Activated CD4-positive, alpha-beta T cell treated with anti-CD3 and anti-CD28 coated beads, Interleukin-2, amount 10 ng/mL, durations not matched to agents 24 days and 14 days (primary cell): ENCODE data around the gene CLK4. TPM values are rescaled to one million over a fixed set of nuclear protein-coding genes. Genes with fewer than 3 reads are reported as not detected.

ENCODE experiments used
- DNase-seq: peaks from one replicate; pipeline ENCODE4 v3.0.0; 2022
- H3K27ac Mint-ChIP-seq: one replicate; pipeline ENCODE4 v1.8.0; 2022; ENCODE audit warnings: mild to moderate bottlenecking, mixed read lengths
- H3K27me3 Mint-ChIP-seq: one replicate; pipeline ENCODE4 v1.8.0; 2022; ENCODE audit warnings: mixed read lengths
- H3K36me3 Mint-ChIP-seq: one replicate; pipeline ENCODE4 v1.8.0; 2022; ENCODE audit warnings: low read depth, mild to moderate bottlenecking, mixed read lengths
- H3K4me1 Mint-ChIP-seq: one replicate; pipeline ENCODE4 v1.8.0; 2021; ENCODE audit warnings: mixed read lengths
- H3K4me3 Mint-ChIP-seq: one replicate; pipeline ENCODE4 v1.8.0; 2022; ENCODE audit warnings: mild to moderate bottlenecking, moderate library complexity, mixed read lengths
- H3K9me3 Mint-ChIP-seq: one replicate; pipeline ENCODE4 v1.8.0; 2021; ENCODE audit warnings: mixed read lengths
- intact Hi-C: fragments of 100-400 bp; cut with micrococcal nuclease; formaldehyde crosslinking; loops from one replicate; pipeline ENCODE4 v1.15.1; 2023
- total RNA-seq: library from RNA; stranded (reverse); gene quantifications from 2 replicates; pipeline ENCODE4 v1.2.3, GENCODE V29; 2022

CLK4 gene
- total RNA-seq, result 26.0 and 26.1 TPM in 2 replicates

DNA sequence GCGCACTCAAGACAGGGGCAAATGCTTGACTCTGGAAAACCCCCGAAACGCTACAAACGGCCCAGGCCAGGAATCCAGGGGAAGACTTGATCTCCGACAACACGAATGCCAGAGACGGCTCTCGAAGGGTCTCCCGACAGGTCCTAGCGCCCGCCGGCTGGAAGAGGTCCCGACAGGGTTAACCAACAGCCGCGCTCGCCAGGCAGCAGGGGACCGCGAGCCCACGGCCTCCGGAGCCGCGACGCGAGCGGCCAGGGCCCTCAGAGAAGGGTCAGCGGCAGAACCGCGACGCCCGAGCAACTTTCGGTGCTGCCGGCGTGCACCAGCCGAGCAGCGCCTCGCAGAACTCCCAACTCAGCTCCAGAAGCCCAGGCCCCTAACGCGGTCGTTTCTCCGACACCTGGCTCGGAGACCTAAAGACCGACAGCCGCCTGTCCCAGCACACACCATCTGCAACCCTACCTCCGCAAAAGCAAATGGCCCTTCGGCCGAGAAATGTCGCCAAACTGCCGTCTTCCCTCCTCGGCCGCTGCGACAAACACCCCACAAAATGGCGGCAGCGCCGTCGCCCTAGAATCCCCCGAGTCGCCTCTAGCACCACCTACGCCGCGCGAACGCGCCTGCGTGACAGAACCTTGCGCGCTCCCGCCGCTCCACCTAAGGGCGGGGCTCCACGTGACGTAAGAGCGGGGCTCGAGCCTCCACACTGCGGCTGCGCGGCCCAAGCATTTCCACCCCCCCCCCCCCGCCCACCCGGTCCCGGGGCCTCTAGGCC, at the start of gene CLK4:
Gene CLK4 (minus strand): TSS at position 567 of the 775 bp plus-strand sequence. CDS start 3,634 bp downstream, outside the sequence.
- peaks cover 18% of the 10 kb centered on the region for H3K36me3 Mint-ChIP-seq
- peak; percentile 99 for DNase-seq
- intact Hi-C loops, result loop anchor here (1.0 to 5.0 kb wide), 7 partner anchors 11 to 1446 kb away; partner anchors contain the start of genes COL23A1, PHYKPL, RNF130 and RUFY1
- no peaks in the 10 kb centered on the region for H3K9me3 Mint-ChIP-seq
- H3K27me3 Mint-ChIP-seq, result peaks cover 10% of the 10 kb centered on the region
- peaks cover 31% of the 10 kb centered on the region for H3K4me1 Mint-ChIP-seq
- H3K27ac Mint-ChIP-seq, result peak within 1 kb of the TSS; percentile 99
- peak within 1 kb of the TSS; percentile 90 for H3K4me3 Mint-ChIP-seq

DNA sequence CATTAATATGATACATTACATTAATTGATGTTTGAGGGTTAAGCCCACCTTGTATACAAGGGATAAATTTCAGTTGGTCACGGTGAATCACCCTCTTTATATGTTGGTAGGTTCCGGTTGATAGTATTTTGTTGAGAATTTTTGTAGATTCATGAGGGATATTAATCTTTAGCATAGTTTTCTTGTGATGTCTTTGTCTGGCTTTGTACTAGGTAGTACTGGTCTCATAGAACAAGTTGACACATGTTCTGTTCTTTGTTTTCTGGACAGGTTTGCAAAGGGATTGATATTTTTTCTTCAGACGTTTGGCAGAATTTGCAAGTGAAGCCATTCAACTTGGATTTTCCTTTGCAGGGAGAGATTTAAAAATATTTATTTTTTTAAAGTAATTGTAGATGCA, 49.1 kb upstream of the CLK4 start:
- Mint-ChIP-seq H3K4me3 (no peak overlapping the region), H3K4me1 (no peaks in the 10 kb centered on the region), H3K36me3 (no peaks in the 10 kb centered on the region), H3K9me3 (peaks cover 11% of the 10 kb centered on the region), H3K27ac (no peak overlapping the region), H3K27me3 (no peaks in the 10 kb centered on the region)
- intact Hi-C loops, result no loop called here
- no peak for DNase-seq

DNA sequence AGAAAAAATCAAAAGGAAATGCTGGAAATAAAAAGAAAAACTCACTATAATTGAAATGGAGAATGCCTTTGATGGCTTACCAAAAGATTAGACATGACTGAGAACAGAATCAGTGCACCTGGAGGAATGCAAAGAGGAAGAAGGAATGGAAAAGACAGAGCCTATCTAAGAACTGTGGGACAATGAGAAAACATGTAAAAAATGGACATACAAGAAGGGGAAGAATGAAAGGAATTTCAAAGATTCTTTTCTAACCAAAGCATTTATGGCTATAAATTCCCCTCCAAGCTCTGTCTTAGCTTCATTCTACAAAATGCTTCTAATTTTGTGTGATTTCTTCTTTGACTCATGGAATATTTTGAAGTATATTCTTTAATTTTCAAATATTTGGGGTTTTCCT, 47.5 kb upstream of the CLK4 start:
- no peak for DNase-seq
- H3K9me3 Mint-ChIP-seq, result peaks cover 14% of the 10 kb centered on the region
- intact Hi-C loops, result no loop called here
- no peaks in the 10 kb centered on the region for H3K4me1 Mint-ChIP-seq
- H3K27ac Mint-ChIP-seq, result no peak overlapping the region
- H3K27me3 Mint-ChIP-seq, result no peaks in the 10 kb centered on the region
- H3K4me3 Mint-ChIP-seq, result no peak overlapping the region
- no peaks in the 10 kb centered on the region for H3K36me3 Mint-ChIP-seq

DNA sequence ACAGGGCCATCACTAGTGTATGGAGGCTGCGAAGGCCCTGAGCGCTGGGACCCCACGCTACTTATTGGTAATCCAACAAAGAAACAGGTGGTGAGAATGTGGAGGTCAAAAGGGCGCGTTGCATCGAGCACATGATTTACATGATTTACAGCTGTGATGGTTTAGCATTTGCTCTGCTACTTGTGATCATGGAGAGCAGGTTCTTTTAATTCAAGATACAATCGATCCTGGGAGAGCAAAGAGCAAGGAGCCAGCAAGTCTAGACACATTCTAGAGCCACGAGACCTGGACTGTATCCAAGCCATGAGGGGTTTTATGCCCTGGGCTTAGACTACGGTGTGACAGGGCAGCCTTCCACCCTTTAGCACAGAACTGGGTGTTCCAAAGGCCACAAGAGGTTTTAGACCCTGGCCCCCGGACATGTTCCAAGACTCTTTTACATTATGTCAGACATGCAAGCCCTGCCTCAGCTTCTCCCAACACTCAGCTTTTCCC, 47.0 kb upstream of the CLK4 start:
- Mint-ChIP-seq H3K4me1 (no peaks in the 10 kb centered on the region), H3K4me3 (no peak overlapping the region), H3K27me3 (no peaks in the 10 kb centered on the region), H3K36me3 (no peaks in the 10 kb centered on the region), H3K9me3 (peaks cover 14% of the 10 kb centered on the region), H3K27ac (no peak overlapping the region)
- intact Hi-C loops, result no loop called here
- DNase-seq, result no peak

DNA sequence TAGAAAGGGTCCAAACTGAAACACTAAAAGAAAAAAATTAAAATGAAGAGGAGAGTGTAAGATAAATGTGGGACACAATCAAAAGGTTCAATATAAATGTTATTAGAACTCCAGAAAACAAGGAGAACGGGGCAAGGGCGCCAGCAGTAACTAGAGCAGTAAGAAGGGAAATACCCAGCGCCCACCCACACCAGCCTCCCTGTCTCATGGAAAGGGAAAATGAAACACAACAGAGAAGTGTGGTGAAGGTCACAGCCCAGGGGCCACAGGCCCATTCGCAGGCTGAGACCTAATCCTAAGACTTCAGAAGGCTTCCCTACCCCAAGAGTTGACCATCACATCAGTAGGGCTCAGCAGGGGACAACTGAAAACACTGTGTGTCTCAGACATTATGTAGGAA, 45.8 kb upstream of the CLK4 start:
- Mint-ChIP-seq H3K36me3 (no peaks in the 10 kb centered on the region), H3K4me3 (no peak overlapping the region), H3K4me1 (no peaks in the 10 kb centered on the region), H3K27me3 (no peaks in the 10 kb centered on the region), H3K9me3 (peaks cover 7% of the 10 kb centered on the region), H3K27ac (no peak overlapping the region)
- intact Hi-C loops, result no loop called here
- DNase-seq, result no peak

DNA sequence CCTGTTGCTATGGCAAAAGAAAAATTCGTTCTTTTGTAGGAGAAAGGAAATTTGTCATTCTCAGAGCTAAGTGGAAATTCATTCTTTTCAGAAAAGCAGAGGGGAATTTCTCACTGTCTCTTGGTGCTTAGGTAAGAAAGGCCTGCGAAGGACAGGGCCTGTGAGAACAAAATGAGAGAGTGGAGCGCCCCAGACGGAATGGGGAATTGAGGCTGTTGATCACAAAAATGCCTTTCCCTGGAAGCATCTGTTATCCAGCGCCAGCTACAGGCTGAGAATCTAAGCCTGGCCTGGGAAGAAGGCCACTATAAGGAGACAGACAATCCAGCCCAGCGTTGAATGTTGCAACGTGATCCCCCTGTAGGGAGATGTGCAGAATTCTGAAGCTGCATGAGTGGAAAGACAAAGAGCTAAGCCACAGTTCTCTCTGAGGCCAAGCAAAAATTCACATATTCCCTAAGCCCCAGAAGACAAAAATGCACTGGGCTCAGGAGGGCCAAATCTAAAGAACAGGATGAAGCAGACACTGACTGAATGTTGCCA, 44.8 kb upstream of the CLK4 start:
- intact Hi-C loops, result no loop called here
- Mint-ChIP-seq H3K27me3 (no peaks in the 10 kb centered on the region), H3K4me1 (no peaks in the 10 kb centered on the region), H3K27ac (no peak overlapping the region), H3K4me3 (no peak overlapping the region), H3K36me3 (no peaks in the 10 kb centered on the region), H3K9me3 (peaks cover 6% of the 10 kb centered on the region)
- no peak for DNase-seq

DNA sequence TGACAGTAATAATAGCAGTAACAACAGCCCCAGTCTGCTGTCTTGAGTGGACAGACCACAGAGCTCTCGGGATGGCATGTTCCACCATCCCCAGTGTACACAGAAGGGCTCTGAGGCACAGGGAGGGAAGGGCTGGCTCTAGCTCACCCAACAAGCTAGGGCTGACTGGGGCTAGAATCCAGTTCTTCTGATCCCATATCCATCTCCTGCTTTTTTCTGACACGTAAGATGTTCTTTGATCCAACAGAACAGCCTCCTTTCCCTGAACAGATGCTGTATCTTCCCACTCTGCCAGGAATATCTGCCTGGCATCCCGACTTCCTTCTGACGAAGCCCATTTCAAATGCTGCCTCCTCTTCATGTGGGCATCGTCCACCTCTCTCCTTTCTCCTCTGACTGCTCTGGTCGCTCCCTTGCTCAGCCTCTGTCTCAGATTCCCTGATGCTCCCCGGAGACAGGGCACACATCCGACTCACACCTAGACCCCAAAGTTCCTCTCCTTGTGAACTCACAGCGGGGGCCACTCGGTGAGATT, 43.6 kb upstream of the CLK4 start:
- Mint-ChIP-seq H3K4me3 (no peak overlapping the region), H3K27me3 (no peaks in the 10 kb centered on the region), H3K36me3 (no peaks in the 10 kb centered on the region), H3K4me1 (no peaks in the 10 kb centered on the region), H3K27ac (no peak overlapping the region), H3K9me3 (peaks cover 6% of the 10 kb centered on the region)
- DNase-seq, result no peak
- intact Hi-C loops, result no loop called here

DNA sequence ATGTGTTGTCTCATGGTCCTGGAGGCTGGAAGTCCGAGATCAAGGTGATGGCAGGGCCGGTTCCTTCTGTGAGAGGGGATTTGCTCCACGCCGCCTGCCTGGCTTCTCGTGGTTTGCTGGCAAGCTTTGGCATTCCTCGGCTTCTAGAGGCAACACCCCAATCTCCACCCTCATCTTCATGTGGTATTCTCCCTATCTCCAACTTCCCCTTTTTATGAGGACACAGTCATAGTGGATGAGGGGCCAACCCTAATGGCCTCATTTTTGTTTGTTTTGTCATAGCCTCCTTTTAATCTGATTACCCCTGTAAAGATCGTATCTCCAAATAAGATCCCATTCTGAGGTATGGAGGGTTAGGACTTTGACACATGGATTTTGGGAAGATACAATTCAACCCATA, 41.7 kb upstream of the CLK4 start:
- intact Hi-C loops, result no loop called here
- DNase-seq, result no peak
- no peak overlapping the region for H3K27ac Mint-ChIP-seq
- H3K4me3 Mint-ChIP-seq, result no peak overlapping the region
- no peaks in the 10 kb centered on the region for H3K27me3 Mint-ChIP-seq
- no peaks in the 10 kb centered on the region for H3K4me1 Mint-ChIP-seq
- no peaks in the 10 kb centered on the region for H3K36me3 Mint-ChIP-seq
- H3K9me3 Mint-ChIP-seq, result peaks cover 10% of the 10 kb centered on the region

DNA sequence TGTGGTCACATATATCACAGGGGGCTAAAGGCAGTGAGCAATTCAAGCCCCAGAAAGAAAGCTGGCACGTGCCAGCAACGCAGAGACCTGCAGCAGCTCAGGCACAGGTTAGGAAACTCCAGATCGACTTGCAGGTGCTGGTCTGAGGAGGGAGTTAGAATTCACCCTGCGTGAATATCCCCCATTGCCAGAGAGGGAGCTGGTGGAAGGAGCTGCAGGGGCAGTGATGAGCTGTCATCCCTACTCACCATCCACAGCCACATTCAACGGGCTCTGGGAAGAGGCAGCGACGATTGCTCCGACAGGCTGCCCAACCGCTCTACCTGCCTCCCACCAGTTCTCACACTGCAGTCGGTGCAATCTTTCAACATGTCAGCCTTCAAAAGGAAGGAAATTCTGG, 40.8 kb upstream of the CLK4 start:
- Mint-ChIP-seq H3K36me3 (no peaks in the 10 kb centered on the region), H3K9me3 (peaks cover 10% of the 10 kb centered on the region), H3K4me1 (no peaks in the 10 kb centered on the region), H3K27me3 (no peaks in the 10 kb centered on the region), H3K27ac (no peak overlapping the region), H3K4me3 (no peak overlapping the region)
- intact Hi-C loops, result no loop called here
- no peak for DNase-seq

DNA sequence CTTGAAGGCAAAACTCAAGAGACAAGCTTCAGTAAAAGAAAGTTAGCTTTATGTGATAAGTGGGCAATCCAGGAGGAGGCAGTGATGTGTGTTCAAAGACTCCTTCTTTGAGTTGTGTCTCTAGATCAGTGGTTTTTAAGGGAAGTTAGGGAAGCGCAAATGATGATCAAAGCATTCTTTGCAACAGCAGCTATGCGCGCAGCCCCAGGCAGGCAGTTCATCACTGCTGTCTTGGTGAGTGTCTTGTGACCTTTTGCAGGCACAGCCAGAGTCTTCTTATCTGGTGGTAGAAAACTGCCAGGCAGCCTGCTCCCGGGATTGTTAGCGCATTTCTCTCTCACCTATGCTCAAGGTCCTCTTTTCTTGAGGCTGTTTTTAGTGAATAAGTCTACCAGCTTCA, 40.3 kb upstream of the CLK4 start:
- H3K4me3 Mint-ChIP-seq, result no peak overlapping the region
- H3K9me3 Mint-ChIP-seq, result peaks cover 10% of the 10 kb centered on the region
- intact Hi-C loops, result no loop called here
- H3K27me3 Mint-ChIP-seq, result no peaks in the 10 kb centered on the region
- DNase-seq, result no peak
- no peaks in the 10 kb centered on the region for H3K36me3 Mint-ChIP-seq
- no peak overlapping the region for H3K27ac Mint-ChIP-seq
- H3K4me1 Mint-ChIP-seq, result no peaks in the 10 kb centered on the region

DNA sequence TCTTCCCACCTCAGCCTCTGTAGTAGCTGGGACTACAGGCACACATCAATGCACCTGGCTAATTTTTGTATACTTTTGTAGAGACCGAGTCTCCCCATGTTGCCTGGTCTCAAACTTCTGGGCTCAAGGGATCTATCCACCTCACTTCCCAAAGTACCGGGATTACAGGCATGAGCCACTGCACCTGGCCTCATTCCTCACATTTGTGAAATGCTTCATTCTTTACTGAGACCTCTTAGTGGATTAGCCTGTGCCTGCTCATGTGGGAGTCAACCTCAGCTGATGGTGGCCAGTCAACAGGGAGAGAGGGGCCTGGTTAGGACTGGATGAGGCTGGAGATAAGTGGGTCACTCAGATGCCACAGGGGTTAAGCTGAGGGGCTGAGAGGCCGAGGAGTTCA, 37.3 kb upstream of the CLK4 start:
- no peak overlapping the region for H3K27ac Mint-ChIP-seq
- peaks cover 9% of the 10 kb centered on the region for H3K9me3 Mint-ChIP-seq

DNA sequence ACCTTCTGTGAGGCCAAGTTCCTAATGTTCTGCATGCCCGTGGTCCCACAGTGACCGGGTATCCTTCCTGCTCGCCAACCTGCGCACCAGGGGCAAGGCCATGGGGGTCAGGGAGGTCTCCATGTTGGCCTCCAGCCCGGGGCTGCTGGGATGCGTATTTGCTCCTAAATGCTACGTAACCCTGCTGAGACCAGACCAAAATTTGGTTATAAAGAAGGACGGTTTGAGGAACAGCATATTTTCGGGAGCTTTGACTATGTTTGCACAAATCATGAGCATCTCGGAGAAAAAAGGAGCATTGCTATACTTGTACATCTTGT, 35.7 kb upstream of the CLK4 start:
- H3K4me1 Mint-ChIP-seq, result no peaks in the 10 kb centered on the region
- intact Hi-C loops, result no loop called here
- DNase-seq, result no peak
- no peak overlapping the region for H3K27ac Mint-ChIP-seq
- no peak overlapping the region for H3K4me3 Mint-ChIP-seq
- peaks cover 12% of the 10 kb centered on the region for H3K9me3 Mint-ChIP-seq
- H3K36me3 Mint-ChIP-seq, result no peaks in the 10 kb centered on the region
- H3K27me3 Mint-ChIP-seq, result no peaks in the 10 kb centered on the region

More for the DNA sequence above, 37.3 kb upstream of the CLK4 start:
- intact Hi-C loops, result no loop called here
- no peak for DNase-seq
- Mint-ChIP-seq H3K27me3 (no peaks in the 10 kb centered on the region), H3K4me3 (no peak overlapping the region), H3K4me1 (no peaks in the 10 kb centered on the region), H3K36me3 (no peaks in the 10 kb centered on the region)

DNA sequence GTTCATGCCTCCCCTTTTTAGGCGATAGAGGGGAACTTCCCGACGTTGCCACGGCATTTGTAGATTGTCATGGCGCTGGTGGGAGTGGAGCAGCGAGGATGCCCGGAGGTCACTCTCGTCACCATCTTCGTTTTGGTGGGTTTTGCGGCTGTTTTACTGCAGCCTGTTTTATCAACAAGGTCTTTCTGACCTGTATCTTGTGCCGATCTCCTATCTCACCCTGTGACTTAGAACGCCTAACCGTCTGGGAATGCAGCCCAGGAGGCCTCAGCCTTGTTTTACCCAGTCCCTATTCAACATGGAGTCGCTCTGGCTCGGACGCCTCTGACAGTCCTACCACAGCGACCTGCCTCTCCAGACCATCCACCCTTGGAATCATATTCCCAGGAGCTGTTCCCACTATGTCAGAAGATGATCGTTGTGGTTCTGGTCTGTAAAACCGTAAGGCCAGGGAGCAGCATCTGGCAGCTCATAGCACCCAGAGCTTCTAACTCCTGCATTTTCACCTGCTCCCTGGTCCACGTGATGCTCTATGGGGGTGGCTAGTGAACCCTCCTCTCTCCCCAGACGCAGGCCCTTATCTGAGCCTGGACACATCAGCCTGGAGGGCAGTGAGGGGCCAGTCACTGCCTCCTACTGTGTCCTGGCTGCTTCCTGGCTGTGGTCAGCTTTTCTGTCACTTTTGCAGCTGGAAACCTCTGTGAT, 35.1 kb upstream of the CLK4 start:
- intact Hi-C loops, result no loop called here
- no peak for DNase-seq
- Mint-ChIP-seq H3K36me3 (no peaks in the 10 kb centered on the region), H3K4me1 (no peaks in the 10 kb centered on the region), H3K27me3 (no peaks in the 10 kb centered on the region), H3K4me3 (no peak overlapping the region), H3K27ac (no peak overlapping the region), H3K9me3 (peaks cover 12% of the 10 kb centered on the region)
